OCI-LY7 (cell line): ENCODE data around the gene GJD2.

ENCODE experiments used
- EZH2phosphoT487 ChIP-seq: fragments of 200-600 bp; sonication (generic); IDR thresholded peaks from 2 replicates; pipeline ENCODE4 v1.6.1; 2018; ENCODE audit warnings: low read depth, borderline replicate concordance, mild to moderate bottlenecking, mixed run types, antibody characterized with exemption, low read length, moderate library complexity, mixed read lengths
- TF ChIP-seq, protein P1 (sequence below): fragments of 200-600 bp; sonication (generic); conservative IDR thresholded peaks from 2 replicates; pipeline ENCODE4 v1.5.1; 2014; ENCODE audit warnings: mild to moderate bottlenecking, antibody characterized with exemption, low read length, moderate library complexity, mixed read lengths

DNA sequence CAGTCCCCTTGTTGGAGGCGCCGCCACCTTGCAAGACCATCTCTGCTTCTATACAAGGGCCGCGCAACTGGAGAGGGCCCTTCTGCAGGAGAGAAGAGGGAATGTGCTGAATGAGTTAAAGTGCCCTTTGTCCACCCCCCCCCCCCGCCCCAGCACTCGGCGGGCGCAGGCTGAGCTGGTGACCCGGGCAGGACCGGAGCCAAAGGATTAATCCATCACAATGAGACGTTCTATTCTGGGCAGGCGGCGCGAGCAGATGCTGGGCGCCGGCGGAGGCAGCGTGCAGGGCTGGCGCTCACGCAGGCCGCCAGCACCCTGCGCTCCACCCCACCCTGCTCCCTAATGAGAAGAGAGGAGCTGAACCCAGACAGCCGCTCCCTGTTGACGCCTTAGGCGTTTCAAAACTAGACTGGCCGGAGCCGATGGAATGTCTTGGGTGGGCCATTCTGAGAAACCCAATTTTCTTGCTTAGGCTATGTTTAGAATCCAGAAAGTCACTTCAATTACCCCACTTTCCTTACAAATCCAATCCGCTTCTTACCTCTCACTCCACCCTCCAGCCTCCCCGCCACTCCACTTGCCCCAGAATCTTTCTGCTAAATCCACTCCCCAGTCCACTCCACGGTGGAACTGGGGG is 32.9 kb downstream of the GJD2 start:
- TF ChIP-seq, protein P1, sequence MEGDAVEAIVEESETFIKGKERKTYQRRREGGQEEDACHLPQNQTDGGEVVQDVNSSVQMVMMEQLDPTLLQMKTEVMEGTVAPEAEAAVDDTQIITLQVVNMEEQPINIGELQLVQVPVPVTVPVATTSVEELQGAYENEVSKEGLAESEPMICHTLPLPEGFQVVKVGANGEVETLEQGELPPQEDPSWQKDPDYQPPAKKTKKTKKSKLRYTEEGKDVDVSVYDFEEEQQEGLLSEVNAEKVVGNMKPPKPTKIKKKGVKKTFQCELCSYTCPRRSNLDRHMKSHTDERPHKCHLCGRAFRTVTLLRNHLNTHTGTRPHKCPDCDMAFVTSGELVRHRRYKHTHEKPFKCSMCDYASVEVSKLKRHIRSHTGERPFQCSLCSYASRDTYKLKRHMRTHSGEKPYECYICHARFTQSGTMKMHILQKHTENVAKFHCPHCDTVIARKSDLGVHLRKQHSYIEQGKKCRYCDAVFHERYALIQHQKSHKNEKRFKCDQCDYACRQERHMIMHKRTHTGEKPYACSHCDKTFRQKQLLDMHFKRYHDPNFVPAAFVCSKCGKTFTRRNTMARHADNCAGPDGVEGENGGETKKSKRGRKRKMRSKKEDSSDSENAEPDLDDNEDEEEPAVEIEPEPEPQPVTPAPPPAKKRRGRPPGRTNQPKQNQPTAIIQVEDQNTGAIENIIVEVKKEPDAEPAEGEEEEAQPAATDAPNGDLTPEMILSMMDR: no peak
- no peak for TF ChIP-seq EZH2phosphoT487
